Fibroblast of pulmonary artery (primary cell): ENCODE measurements around the gene RBL2.

Experiments used
- DNase-seq: peaks from one replicate; pipeline ENCODE4 v3.0.0-alpha.2; 2010; ENCODE audit warnings: low read depth
- H3K4me3 ChIP-seq: replicated peaks from 2 replicates; pipeline ENCODE4 v1.5.1; 2011; ENCODE audit warnings: low read depth, mild to moderate bottlenecking, control low read depth, low read length, moderate library complexity
- TF ChIP-seq, protein P1 (sequence below): IDR thresholded peaks from 2 replicates; pipeline ENCODE4 v1.5.1; 2011; ENCODE audit warnings: mild to moderate bottlenecking, control low read depth, low read length, inconsistent platforms; ENCODE audit errors: missing control alignments

Gene RBL2

DNA sequence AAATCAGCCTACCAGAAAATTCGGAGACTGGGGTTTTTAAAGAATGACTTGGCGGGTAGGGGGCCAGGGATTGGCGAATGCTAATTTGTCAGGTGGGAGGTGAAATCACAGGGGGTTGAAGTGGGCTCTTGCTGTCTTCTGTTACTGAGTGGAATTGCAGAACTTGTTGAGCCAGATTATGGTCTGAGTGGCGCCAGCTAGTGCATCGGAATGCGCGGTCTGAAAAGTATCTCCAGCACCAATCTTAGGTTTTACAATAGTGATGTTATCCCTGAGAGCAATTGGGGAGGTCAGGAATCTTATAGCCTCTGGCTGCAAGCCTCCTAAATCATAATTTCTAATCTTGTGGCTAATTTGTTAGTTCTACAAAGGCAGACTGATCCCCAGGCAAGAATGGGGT is 762 bp upstream of the RBL2 start:
- TF ChIP-seq, protein P1, sequence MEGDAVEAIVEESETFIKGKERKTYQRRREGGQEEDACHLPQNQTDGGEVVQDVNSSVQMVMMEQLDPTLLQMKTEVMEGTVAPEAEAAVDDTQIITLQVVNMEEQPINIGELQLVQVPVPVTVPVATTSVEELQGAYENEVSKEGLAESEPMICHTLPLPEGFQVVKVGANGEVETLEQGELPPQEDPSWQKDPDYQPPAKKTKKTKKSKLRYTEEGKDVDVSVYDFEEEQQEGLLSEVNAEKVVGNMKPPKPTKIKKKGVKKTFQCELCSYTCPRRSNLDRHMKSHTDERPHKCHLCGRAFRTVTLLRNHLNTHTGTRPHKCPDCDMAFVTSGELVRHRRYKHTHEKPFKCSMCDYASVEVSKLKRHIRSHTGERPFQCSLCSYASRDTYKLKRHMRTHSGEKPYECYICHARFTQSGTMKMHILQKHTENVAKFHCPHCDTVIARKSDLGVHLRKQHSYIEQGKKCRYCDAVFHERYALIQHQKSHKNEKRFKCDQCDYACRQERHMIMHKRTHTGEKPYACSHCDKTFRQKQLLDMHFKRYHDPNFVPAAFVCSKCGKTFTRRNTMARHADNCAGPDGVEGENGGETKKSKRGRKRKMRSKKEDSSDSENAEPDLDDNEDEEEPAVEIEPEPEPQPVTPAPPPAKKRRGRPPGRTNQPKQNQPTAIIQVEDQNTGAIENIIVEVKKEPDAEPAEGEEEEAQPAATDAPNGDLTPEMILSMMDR = no peak
- no peak overlapping the region for H3K4me3 ChIP-seq
- no peak for DNase-seq

DNA sequence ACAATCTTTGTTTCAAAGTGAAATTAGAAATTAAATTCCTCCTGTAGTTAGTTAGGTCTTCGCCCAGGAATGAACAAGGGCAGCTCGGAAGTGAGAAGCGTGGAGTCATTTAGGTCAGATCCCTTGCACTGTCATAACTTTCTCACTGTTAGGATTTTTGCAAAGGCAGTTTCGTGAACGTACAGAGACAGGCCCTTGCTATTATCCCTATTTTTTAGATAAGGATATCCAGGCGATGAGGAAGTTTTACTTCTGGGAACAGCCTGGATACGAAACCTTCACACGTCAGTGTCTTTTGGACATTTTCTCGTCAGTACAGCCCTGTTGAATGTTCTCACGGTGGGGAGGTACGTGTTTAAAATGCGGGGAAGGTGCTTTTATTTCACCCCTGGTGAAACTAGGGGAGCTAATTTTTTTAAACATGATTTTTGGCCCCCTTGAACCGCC is 318 bp upstream of the RBL2 start:
- H3K4me3 ChIP-seq = peak overlapping the region; percentile 94
- TF ChIP-seq, protein P1 = no peak
- DNase-seq = no peak

DNA sequence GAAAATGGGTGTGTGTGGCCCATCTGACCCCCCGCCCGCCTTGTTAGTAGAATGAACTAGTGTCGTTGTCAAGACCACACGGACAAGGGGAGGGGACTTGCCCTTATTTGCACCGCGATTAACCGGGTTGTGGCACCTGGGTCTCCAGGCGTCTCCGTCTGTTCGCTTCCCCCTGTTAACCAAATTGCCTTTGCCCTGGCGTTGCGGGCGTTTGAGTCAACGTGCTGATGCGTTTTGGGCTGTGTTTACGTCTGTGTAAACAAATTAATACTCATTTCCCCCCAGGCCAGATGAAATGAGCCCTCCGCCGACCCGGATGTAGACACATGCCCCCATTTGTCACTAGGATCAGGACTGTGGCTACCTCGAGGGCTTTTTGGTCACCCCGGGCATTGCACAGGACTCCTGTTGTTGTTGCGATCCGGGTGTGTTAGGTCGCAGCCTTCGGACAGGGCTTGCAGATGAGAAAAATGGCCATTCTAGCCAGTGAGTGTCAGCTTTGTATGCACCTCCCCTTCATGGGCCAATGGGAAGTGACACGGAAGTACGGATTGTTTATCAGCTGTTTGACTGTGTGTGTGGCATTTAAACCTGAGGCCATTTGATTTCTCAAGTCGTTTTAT is 906 bp downstream of the RBL2 start:
- peak; percentile 90 for DNase-seq
- peak overlapping the region; percentile 94 for H3K4me3 ChIP-seq
- TF ChIP-seq, protein P1 = no peak

DNA sequence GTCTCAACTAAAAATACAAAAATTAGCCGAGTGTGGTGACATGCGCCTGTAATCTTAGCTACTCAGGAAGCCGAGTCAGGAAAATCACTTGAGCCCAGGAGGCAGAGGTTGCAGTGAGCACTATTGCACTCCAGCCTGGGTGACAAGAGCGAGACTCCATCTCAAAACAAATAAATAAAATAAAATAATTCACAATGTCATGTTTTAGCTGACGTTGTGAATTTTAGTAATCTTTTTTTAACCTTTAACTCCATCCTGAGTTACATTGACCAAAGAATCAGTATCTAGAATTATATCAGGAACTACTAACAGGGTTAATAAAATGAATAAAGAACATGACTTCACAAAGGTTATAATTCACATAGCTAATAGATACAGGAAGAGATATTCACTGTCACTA is 5.9 kb downstream of the RBL2 start:
- TF ChIP-seq, protein P1 = no peak

DNA sequence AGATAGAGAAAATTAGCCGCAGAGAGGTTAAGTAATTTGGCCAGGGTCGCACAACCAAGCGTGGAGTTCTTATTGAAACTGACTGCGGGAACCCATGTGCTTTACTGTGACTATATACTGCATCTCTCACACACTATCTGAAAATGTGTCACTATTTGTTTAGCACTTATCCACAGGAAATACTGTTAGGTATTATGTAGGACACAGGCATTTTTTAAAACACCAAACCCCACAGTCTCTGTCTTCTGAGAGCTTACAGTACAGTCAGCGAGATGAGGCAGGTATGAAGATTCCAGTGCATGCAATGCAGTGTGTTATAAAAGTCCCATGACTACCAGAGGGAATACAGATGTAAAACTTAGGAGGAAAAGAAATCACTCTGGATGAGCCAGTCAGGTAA is 11.3 kb downstream of the RBL2 start:
- H3K4me3 ChIP-seq = no peak overlapping the region
- TF ChIP-seq, protein P1 = no peak
- no peak for DNase-seq

More for the DNA sequence above, 5.9 kb downstream of the RBL2 start:
- H3K4me3 ChIP-seq = no peak overlapping the region
- DNase-seq = no peak

DNA sequence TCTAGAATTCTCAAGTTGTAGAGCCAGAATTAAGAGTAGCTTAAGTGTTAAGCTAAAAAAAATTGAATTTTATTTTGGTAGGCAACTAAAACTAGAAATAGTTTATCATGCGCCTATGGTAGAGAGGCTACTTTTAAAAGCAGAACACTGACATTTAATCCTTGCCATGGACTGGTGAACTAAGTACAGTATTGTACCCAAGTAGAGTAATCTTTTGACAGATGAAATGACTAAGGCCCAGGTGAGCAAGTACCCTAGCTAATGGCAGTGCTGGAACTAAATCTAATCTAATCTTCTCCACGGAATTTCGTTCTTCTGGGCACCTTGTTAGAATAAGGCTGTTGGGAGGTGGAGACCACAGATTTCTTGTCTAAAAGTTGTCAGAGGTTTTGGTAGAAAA is 11.8 kb downstream of the RBL2 start:
- no peak for DNase-seq
- no peak overlapping the region for H3K4me3 ChIP-seq
- TF ChIP-seq, protein P1 = no peak
